ENCODE data around the gene RPTN.

Gene RPTN, protein sequence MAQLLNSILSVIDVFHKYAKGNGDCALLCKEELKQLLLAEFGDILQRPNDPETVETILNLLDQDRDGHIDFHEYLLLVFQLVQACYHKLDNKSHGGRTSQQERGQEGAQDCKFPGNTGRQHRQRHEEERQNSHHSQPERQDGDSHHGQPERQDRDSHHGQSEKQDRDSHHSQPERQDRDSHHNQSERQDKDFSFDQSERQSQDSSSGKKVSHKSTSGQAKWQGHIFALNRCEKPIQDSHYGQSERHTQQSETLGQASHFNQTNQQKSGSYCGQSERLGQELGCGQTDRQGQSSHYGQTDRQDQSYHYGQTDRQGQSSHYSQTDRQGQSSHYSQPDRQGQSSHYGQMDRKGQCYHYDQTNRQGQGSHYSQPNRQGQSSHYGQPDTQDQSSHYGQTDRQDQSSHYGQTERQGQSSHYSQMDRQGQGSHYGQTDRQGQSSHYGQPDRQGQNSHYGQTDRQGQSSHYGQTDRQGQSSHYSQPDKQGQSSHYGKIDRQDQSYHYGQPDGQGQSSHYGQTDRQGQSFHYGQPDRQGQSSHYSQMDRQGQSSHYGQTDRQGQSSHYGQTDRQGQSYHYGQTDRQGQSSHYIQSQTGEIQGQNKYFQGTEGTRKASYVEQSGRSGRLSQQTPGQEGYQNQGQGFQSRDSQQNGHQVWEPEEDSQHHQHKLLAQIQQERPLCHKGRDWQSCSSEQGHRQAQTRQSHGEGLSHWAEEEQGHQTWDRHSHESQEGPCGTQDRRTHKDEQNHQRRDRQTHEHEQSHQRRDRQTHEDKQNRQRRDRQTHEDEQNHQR

DNA sequence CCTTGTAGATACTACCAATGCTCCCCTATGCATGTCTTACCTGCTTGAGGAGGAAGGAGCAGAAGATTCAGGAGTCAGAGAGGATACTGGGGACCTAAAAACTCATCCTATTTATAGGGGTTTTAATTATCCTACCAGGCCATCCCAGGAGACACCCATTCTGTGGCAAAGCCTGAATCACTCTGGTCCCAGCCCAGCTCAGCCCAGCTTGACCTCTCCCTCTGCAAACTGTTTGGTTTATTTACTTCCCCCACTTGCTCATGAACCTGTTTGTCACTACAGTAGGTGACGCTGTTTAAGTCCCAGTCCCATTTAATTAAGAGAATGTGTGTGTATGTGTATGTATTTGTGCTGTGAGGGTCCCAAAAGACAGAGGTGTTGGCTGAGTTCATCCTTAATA, at the start of gene RPTN:
Gene RPTN, minus strand, starts transcription at position 85 of the 400 bp plus-strand sequence. CDS start 1,339 bp downstream, outside the sequence.
- DNase-seq: no peak

DNA sequence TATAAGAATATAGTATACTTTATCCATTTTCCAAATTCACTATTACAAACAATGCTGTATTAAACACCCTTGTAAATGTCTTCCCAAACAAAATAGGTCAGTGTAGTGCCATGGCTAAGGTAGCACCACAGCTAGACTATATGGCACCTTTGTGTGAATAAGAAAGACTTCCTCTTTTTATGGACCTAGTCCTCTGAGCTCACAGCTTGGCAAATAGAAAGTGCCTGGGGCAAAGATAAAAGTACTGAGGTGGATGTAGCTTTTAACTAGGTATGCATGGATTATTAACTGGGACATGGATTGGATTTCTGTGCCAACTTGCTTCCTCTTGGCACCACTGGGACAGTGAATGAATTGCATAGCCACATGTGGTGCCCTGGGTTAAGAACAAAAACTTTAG, 40.0 kb upstream of the RPTN start:
- no peak for DNase-seq

DNA sequence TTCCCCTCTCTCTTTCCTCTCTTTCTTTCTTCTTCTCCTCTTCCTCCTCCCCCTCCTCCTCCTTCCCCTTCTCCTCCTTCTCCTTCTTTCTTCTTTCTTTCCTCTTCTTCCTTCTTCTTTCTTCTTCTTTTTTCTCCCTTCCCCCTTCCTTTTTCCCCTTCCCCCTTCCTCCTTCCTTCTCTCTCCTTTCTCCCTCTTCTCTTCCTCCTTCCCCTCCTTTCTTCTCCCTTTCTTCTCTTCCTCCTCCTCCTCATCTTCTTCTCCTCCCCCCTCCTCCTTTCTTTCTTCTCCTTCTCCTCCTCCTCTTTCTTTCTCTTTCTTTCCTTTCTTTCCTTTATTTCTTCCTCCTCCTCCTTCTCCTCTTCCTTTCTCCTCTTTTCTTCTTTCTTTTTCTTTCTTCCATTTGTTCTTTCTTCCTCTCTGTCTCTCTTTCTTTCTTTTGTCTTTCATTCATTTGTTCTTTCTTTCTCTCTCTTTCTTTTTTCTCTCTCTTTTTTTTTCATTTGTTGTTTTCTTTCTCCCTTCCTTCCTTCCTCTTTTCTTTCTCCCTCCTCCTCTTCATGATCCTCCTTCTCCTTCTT, 38.4 kb upstream of the RPTN start:
- no peak for DNase-seq

DNA sequence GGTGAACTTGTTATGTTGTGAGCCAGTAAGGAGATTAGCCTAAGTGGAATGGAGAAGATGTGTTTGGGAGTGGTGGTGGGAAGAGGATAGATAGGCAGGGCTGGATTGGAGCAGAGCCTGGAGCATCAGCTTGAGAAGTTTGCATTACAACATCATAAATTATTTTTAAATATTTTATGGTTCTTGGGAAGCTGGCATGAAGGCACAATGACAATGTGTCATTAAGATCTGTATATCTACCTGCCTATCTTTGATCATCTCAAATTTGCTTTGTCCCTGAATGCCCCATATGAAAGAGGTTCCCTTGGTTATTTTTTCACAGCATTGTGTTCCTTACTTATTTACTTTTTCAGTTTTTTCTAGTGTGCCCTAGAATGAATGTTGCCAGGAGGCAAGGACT, 32.7 kb upstream of the RPTN start:
- DNase-seq: no peak

DNA sequence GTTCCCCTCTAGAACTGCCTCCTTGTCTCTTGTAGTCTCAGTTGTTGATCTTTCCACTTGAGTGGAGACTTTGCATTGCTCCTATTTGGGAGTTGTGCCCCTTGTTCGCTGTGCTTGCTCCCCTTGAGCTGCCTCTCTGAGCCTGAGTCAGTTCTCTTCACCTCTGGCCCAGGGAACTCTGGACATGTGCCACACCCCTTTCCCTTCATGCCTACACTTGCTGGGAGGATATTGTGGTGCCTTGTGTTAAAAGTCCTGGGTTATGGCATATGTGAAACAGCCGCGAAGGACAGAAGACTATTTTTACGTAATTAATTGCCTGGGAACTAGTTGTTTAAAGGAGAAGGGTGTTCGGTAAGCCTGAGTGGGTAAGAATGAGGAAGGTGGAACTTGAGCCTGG, 32.2 kb upstream of the RPTN start:
- no peak for DNase-seq

DNA sequence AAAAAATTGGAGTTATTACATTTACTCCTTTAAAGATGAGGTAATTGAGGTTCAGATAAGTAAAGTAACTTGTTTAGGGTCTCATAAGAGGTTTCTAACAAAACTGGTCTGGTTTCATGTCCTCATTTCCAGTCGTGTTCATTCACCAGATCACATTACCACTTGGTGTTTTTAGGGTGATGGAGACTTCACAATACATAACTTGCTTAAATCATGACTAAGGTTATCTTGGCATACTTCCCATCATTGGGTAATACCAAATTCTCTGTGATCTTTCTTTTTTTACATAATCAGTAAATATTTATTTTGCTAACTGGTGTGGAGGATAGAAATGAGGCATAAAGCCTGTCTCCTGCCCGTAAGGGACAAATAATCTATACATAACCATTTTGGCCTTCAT, 31.6 kb upstream of the RPTN start:
- no peak for DNase-seq

DNA sequence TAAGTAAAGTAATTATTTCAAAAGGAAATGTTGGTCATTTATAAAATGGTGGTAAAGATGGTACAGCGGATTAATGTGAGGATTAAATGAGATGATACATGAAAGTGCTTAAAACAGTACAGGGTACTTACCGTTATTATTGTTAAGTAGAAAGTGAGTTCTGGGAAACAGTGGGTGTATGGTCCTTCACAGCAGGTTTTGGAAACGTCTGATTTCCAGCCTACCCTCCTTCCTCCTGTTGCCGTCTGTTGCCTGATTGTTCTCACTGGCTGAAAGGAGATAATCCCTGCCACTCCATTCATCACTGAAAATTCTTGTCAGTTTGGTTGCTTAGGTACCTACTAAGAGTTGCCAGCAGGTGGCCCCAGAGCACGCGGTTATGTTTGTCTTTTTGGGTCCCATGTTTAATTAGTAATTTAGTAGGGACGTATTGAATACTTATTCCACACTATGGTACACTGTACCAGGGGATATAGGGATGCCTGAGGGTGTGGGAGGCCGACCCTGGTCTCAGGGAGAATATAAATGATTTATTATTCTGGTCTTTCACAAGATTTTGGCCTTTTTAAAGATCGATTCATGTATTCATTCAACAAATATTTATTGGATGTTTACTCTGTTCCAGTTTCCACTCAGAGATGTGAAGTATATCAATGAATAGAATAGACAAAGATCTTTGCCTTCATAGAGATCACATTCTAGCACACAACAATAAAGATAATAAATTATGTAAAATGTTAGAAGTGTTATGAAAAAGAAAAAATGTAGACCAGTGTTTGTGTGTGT, 30.8 kb upstream of the RPTN start:
- DNase-seq: peak; percentile 74

DNA sequence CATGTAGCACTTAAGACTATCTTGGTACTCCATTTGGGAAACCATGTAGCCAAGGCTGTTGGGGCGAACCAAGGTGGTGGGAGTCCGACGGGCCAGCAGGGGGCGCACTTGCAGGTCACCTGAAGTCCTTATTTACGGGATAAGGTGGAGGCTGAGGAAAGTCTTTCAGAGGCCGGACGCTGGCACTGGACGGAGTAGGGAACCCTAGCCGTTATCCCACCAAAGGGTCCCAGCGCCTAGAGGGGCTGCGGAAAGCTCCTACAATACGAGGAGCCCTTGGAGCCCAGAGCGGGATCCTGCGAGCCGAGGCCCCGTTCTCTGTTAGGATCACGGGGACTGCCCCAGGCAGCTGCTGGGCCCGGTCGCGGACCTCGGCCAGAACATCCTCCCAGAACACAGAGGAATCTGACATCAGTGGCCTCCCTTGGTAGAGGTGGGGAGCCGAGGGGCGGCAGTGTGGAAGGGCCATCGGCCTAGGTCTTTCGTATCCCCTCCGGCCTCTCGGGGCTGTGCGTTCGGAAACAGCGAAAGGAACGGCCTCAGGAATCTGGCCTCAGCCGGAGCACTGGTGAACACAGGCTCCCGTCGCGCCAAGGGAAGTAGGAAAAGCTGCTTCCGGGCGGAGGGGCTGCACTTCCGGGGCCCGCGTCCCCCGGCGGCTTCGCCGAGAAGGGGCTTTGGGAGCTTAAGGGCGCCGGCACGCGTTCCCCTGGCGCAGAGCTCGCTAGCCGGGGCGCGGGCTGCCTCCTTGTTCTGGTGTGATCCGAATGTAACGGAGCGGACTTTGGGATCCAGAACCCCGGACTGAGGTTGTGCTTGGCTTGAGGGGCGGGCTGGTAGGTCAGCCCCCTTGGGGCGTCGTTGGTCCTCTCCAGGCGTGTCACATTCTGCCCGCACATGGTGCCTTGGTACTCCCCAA, 29.9 kb upstream of the RPTN start:
- peak; percentile 11 for DNase-seq

DNA sequence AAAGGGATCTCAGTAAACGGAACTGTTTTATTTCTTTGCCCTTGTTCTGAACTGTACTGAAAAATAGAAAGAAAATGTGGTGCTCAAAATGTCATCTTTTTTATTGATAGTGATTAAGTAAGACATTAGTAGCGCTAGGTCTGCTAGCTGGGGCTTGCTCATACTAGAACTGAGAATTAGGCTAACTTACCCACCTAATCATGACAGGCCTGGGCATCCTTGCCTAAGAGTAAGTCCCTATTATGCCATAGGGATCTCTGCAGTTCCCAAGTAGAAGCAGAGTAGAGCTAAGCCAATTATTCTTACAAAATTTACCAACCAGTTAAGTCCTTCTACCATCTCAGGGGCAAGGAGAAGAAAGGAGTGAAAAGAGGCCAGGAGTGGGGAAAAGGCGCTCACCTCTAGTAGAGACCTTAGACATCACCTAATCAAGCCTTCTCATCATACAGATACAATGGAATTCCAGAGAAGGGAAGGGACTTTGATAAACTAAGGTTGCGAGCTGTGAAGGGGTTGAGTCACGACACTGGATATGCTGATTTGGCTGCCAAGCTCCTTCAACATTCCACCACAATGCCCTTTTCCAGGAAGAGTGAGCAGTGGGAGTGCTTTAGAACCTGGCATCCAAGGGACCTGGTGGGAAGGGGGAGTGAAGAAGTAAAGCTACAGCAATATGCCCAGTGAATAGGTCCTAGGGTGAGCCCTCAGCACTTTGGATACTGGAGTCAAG, 27.7 kb upstream of the RPTN start:
- no peak for DNase-seq

DNA sequence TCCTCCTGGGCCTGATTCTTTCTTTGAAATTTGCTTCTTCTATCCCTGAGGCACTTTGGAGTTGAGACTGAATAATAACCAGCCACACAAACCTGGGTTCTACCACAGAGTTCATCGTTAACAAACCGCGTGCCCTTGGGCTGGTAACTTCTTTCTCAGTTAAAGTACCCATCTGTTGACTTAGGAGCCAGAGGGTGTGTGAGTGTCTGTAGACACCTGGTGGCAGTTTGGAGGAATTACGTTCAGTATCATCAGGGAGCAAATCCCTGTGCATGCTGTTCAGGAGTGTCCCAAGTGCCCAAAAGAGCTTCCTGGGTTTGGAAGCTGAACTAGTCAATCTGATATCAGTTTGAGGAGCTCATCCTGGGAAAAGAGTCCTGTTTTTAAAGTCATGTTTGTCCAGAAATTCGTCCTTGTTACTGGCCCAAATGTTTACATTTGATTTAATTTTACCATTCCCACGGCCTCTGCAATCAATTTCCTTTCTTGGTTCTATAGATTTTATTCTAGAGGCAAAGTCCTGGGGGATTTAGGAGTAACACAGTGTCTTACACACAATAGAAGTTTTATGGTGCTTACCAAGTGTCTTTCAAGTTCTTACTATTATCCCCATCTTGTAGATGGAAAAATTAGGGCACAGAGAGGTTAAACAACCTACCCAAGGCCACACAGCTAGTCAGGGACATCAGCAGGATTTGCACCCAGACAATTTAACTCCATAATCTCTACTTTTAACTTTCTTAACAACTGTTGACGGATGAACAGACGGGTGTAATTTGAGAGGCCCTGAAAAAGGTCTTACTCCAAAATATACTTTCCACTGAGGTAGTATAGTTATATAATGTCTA, 26.7 kb upstream of the RPTN start:
- peak; percentile 19 for DNase-seq

DNA sequence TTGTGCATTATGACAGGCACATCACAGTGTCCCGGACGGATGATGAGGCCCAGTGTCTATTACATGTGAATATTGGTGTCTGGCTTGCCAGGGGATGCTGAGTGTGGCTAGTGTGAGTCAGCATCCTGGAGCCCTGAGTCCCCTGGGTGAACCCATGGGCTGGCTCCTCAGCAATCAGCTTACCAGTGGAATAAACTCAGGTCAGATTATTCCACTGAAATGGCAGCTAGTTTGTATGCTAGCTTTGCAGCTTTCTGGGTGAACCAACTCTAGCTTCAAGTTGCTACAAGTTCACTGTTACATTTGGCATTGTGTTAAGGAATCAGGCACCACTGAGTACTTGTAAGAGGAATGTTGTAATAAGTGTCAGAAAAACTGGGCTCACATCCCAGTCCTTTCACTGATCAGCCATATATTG, 23.9 kb upstream of the RPTN start:
- no peak for DNase-seq

DNA sequence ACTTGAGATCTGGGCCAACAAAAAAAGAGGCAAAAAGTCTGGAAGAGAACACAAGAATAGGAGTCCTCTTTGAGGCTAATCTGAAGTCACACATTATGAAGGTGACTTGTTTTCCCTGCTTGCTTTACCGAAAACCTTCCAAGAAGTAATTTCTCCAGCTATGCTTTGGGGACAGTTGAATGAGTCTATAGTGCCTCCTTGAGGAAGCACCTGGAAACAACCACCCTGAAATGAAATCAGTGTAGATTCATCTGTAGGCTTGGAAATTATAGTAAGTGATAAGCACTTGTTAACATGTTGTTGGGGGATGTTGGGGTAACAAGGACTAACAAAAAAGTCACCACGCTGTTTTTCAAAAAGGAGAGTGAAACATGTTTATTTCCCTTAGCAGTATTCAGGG, 23.4 kb upstream of the RPTN start:
- DNase-seq: no peak

DNA sequence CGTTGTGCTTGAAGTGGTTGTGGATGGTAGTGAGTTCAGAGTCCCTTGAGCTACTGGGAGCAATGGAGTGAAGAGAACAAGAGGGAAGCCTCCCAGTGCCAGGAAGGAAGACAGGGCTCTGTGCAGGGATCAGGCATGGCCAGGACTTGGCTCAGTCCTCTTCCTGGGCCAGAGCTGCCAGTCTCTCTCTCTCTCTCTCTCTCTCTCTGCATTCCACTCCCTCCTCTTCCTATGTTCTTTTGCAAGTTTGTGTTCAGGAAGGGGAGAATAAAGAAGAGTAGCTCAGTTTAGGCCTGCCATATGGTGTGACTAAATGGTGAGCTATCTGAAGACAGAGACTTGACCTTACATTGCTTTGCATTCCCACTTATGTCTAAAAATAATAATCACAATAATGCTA, 20.5 kb upstream of the RPTN start:
- no peak for DNase-seq

DNA sequence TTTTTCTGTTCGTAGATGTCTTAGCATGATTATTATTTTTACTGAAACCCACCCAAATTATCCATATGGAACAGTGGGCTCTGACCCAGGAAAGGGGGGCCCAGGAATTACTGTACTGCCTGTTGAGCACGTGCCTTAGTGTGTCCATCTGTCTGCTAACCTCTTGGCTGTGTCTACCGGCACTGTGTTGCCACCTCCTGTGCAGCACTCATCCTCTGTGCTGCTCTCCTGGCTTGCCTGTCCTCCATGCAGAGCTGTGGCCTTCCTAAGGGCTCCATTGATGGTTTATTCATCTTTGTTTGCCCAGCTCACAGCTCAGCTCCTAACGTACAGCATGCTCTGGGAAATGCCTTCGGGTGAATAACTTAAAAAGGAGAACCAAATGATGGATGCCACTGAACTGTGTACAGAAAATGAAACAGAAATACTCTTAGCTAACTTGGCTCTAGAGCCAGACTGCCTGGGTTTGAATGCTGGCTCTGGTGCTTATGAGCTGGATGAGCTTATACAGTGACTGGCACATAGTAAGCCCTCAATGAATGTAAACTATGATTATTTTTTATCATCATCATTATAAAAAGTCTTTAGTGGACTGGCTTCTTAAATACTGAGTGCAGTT, 11.4 kb upstream of the RPTN start:
- no peak for DNase-seq

DNA sequence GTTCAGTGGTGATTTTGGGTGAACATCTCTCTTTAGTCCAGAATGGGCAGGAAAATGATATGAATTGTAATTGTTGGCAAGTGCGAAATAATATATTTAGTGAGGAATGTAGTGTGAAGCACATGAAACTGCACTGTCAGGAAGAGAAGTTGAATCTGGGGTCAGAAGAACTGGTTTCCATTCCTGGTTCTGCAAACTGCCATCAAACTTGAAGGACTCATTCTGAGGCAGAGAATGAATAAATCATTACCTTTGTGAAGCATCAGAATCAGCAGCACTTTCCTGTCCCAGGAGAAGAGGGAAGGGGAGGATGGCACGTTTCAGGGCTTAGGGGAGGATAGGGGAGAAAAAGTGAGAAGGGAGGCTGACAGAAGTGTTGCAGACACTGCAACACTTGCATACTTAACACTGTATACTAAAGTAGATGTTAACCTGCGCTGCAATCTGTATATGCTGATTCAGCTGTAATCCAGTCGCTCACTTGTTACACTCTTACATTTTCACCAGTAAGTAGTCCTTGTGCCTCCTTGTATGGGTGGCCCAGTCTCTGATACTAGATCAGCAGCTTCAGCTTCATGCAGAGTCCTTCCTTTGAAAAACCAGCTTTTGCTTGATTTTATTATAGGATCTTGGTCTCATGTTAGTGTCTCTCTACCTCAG, 10.5 kb upstream of the RPTN start:
- DNase-seq: no peak

DNA sequence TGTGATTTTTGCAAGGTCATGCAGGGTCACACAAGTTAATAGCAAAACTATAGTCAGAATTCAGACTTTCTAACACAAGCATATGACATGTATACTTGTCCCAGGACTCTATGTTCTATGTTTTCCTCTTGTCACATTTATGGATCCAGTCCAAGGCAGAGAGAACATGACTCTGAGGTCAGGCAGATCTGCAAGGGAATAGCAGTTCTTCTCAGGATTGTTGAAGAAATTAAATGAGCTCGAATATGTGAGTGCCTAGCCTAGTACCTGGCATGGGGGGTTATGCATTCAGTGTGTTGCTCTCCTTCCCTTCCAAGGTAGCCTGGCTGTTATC, 9.5 kb upstream of the RPTN start:
- no peak for DNase-seq

DNA sequence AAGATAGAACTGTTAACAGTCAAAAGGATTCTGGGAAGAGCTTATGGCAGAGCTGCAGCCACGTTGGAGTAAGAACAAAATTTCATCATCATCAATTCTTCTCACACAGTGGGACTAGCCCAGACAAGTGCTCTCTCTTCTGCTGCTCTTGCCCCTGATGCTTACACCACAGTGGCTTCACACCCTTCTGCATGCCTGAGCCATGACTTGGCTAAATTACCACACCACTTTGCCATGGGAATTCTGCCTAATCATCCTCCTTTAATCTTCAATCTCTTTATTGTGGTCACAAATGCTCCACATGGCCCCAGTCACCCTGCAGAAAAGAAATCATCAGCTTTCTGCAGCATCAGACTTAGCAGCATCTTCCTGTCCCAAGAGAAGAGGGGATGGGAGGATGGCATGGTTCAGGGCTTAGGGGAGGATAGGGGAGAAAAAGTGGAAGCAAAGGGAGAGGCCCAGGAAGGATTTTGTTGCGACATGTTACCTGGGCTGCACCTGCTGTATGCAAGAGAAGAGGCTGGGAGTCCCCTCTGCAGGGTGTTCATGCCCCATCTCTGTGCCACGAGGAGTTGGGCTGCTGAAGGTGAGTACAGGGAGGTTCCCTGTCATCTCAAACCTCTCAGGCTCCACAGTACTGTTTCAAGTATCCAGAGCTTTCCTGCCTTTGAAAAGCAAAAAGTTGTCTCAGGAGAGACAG, 9.0 kb upstream of the RPTN start:
- DNase-seq: no peak

DNA sequence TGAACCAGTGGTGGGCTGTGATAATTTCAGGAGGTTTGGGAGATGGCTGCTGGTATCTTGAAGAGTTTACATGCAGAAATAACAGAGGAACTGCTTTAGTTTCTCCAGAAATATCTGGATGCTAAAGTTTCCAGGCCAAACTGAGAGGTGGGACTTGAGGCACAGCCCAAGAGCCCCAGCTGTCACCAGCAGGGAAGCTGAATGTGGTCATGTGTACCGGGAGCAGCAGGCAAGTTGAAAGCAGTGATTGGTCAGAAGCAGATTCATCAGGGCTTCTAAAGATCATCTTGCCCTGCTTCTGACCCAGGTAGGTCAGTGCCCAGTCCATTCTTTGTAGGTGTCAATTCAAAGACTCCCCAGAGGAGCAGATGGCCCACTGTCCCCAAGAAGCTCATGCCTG, 7.9 kb upstream of the RPTN start:
- no peak for DNase-seq
